Loucy (cell line): Measurements from ENCODE around the gene PMAIP1.

Experiments used
- H2AFZ ChIP-seq: fragments of 200-600 bp; sonication (generic); 2 replicates; pipeline ENCODE4 v1.6.0; 2016; ENCODE audit warnings: antibody characterized with exemption, mild to moderate bottlenecking, low read length, moderate library complexity
- H3F3A ChIP-seq: fragments of 200-600 bp; 2 replicates; pipeline ENCODE4 v1.6.0; 2016; ENCODE audit warnings: antibody characterized with exemption, low read depth, mild to moderate bottlenecking
- H3K27me3 ChIP-seq: fragments of 200-600 bp; sonication (generic); 2 replicates; pipeline ENCODE4 v1.6.1; 2014; ENCODE audit warnings: low read length, mild to moderate bottlenecking; ENCODE audit not compliant: insufficient read depth, poor library complexity, severe bottlenecking
- H3K36me3 ChIP-seq: fragments of 200-600 bp; sonication (generic); 2 replicates; pipeline ENCODE4 v1.6.1; 2016; ENCODE audit warnings: low read length; ENCODE audit not compliant: insufficient read depth
- H3K4me1 ChIP-seq: fragments of 200-600 bp; sonication (generic); 2 replicates; pipeline ENCODE4 v1.5.1; 2014; ENCODE audit warnings: low read length, mild to moderate bottlenecking; ENCODE audit not compliant: insufficient read depth, poor library complexity, severe bottlenecking
- H3K4me2 ChIP-seq: fragments of 200-600 bp; sonication (generic); 2 replicates; pipeline ENCODE4 v1.6.0; 2014; ENCODE audit warnings: antibody characterized with exemption, low read length, low read depth, mild to moderate bottlenecking; ENCODE audit not compliant: poor library complexity, severe bottlenecking
- H3K4me3 ChIP-seq: fragments of 200-600 bp; sonication (generic); 2 replicates; pipeline ENCODE4 v1.5.1; 2014; ENCODE audit warnings: low read length, mild to moderate bottlenecking, mixed read lengths; ENCODE audit not compliant: poor library complexity, severe bottlenecking
- H3K79me2 ChIP-seq: fragments of 200-600 bp; sonication (generic); 2 replicates; pipeline ENCODE4 v1.6.1; 2014; ENCODE audit warnings: low read length; ENCODE audit not compliant: insufficient read depth
- H3K9ac ChIP-seq: fragments of 200-600 bp; sonication (generic); 2 replicates; pipeline ENCODE4 v1.6.0; 2014; ENCODE audit warnings: mild to moderate bottlenecking, low read depth, low read length, moderate library complexity; ENCODE audit not compliant: poor library complexity, severe bottlenecking
- H3K9me2 ChIP-seq: fragments of 200-600 bp; sonication (generic); replicated peaks from 2 replicates; pipeline ENCODE4 v1.6.1; 2016; ENCODE audit warnings: low read depth, low read length, mixed read lengths
- H3K9me3 ChIP-seq: fragments of 200-600 bp; sonication (generic); 2 replicates; pipeline ENCODE4 v1.6.1; 2014; ENCODE audit warnings: mild to moderate bottlenecking, antibody characterized with exemption, low read length, low read depth; ENCODE audit not compliant: insufficient read depth
- H4K20me1 ChIP-seq: fragments of 200-600 bp; sonication (generic); 2 replicates; pipeline ENCODE4 v1.6.0; 2014; ENCODE audit warnings: antibody characterized with exemption, low read length, mild to moderate bottlenecking; ENCODE audit not compliant: insufficient read depth, poor library complexity, severe bottlenecking
- EZH2phosphoT487 ChIP-seq: fragments of 200-600 bp; IDR thresholded peaks from 2 replicates; pipeline ENCODE4 v1.6.1; 2018; ENCODE audit warnings: antibody characterized with exemption, mild to moderate bottlenecking, moderate library complexity, borderline replicate concordance
- TF ChIP-seq, protein P1 (sequence below): fragments of 200-600 bp; sonication (generic); conservative IDR thresholded peaks from 2 replicates; pipeline ENCODE4 v1.5.1; 2014; ENCODE audit warnings: mild to moderate bottlenecking, antibody characterized with exemption, low read length

PMAIP1 gene

DNA sequence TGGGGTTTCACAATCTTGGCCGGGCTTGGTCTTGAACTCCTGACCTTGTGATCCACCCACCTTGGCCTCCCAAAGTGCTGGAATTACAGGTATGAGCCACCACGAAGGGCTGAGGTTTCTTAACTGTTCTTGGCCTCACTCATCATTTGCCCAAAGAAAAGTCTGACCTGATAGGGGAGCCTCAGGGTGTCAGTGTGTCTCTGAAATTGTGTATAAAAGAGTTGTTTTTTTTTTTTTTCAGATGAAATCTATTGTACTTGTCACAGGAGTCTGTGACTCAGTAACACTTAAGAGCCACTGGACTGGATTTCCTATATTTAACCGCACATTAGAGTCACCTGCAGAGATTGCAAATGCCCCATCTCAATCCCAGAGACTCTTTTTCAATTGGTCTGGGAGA is 16.9 kb downstream of the PMAIP1 start:
- Histone ChIP-seq H3K9ac (peak overlapping the region; percentile 73), H2AFZ (no peak overlapping the region), H3K9me3 (peaks cover 5% of the 10 kb centered on the region; the same call in 1 of the 2 replicates), H3F3A (peaks cover 12% of the 10 kb centered on the region), H3K27me3 (no peaks in the 10 kb centered on the region), H3K4me1 (peaks cover 62% of the 10 kb centered on the region), H4K20me1 (no peaks in the 10 kb centered on the region), H3K9me2 (no peaks in the 10 kb centered on the region), H3K4me3 (no peak overlapping the region), H3K36me3 (no peaks in the 10 kb centered on the region), H3K4me2 (peak overlapping the region; percentile 68), H3K79me2 (no peaks in the 10 kb centered on the region)
- TF ChIP-seq EZH2phosphoT487, result no peak
- TF ChIP-seq, protein P1, sequence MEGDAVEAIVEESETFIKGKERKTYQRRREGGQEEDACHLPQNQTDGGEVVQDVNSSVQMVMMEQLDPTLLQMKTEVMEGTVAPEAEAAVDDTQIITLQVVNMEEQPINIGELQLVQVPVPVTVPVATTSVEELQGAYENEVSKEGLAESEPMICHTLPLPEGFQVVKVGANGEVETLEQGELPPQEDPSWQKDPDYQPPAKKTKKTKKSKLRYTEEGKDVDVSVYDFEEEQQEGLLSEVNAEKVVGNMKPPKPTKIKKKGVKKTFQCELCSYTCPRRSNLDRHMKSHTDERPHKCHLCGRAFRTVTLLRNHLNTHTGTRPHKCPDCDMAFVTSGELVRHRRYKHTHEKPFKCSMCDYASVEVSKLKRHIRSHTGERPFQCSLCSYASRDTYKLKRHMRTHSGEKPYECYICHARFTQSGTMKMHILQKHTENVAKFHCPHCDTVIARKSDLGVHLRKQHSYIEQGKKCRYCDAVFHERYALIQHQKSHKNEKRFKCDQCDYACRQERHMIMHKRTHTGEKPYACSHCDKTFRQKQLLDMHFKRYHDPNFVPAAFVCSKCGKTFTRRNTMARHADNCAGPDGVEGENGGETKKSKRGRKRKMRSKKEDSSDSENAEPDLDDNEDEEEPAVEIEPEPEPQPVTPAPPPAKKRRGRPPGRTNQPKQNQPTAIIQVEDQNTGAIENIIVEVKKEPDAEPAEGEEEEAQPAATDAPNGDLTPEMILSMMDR, result no peak

DNA sequence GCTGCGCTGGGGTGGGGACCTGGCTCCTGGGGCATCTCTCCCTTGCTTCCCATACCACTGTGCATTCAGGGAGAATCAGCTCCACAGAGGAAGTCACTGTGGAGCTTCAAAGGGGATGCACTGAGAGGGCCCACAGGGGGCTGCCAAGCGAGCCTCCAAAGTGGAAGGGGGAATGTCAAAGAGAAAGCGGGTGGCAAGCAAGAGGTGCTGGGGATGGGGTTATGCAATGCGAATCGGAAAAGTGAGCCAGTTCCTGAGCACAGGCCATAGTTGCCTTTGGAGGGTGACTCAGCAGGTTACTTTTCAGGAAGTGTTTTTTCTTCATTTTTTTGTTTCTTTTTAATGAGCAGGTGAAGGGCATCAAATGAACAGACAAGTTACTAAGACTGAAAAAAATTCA is 17.6 kb downstream of the PMAIP1 start:
- Histone ChIP-seq H4K20me1 (no peaks in the 10 kb centered on the region), H3K79me2 (no peaks in the 10 kb centered on the region), H3K9me3 (peaks cover 5% of the 10 kb centered on the region; the same call in 1 of the 2 replicates), H3K4me1 (peaks cover 69% of the 10 kb centered on the region), H3K36me3 (no peaks in the 10 kb centered on the region), H3K4me3 (peak overlapping the region; percentile 66), H3K9me2 (no peaks in the 10 kb centered on the region), H3K9ac (peak overlapping the region; percentile 73), H3K27me3 (no peaks in the 10 kb centered on the region), H3K4me2 (peak overlapping the region; percentile 68), H2AFZ (no peak overlapping the region), H3F3A (peaks cover 18% of the 10 kb centered on the region)
- TF ChIP-seq, protein P1, result no peak
- TF ChIP-seq EZH2phosphoT487, result no peak

DNA sequence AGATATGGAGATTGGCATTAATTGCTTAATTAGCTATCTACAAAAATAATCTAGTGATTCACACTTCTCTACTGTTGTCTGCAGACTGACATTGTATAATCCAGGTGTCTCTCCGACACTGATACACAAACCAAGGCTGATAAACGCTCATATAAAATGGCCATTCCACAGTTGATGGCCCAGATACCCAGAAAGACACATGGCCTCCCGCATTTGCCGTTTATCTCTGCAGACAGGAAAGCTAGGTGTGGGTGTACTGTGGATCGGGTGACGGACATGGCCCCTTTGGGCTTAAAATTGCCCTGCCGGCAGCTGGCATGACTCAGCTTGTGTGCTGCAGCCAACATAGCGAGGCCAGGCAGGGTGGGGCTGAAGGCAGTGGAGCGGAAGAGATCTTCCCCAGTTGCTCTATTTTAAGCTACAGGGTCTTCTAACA is 18.5 kb downstream of the PMAIP1 start:
- H3K9me3 ChIP-seq, result no peaks in the 10 kb centered on the region
- H3K4me2 ChIP-seq, result peak overlapping the region; percentile 68
- TF ChIP-seq, protein P1, result no peak
- no peak for TF ChIP-seq EZH2phosphoT487
- H4K20me1 ChIP-seq, result no peaks in the 10 kb centered on the region
- no peaks in the 10 kb centered on the region for H3K36me3 ChIP-seq
- H3K4me3 ChIP-seq, result peak overlapping the region; percentile 66
- H3F3A ChIP-seq, result peaks cover 19% of the 10 kb centered on the region
- H3K27me3 ChIP-seq, result no peaks in the 10 kb centered on the region
- H2AFZ ChIP-seq, result peak overlapping the region; percentile 4; the same call in 1 of the 2 replicates
- peaks cover 78% of the 10 kb centered on the region for H3K4me1 ChIP-seq
- H3K79me2 ChIP-seq, result no peaks in the 10 kb centered on the region
- H3K9me2 ChIP-seq, result no peaks in the 10 kb centered on the region
- H3K9ac ChIP-seq, result peak overlapping the region; percentile 73
